GM11168 (cell line): ENCODE measurements around the gene FCN3.
"Not testable (repeated sequence)": the region's sequence is repeated elsewhere in the genome, so short reads cannot be mapped to it uniquely, and the experiment has no call there.

ENCODE experiments used
- in situ Hi-C: fragments of 300-500 bp; cut with MboI; formaldehyde crosslinking; loops from one replicate; pipeline ENCODE4 v1.12.0; 2022; ENCODE audit warnings: low sequenced_read_pairs; ENCODE audit not compliant: unreplicated experiment

Gene FCN3

GRCh38 chr1:27374362-27375086, at the start of gene FCN3:
Gene FCN3 (minus strand): TSS chr1:27374824. CDS start chr1:27374818, 6 bp downstream.
- in situ Hi-C loops: no loop called here

- in situ Hi-C loops: no loop called here
Observed at GRCh38 chr1:27423709-27424108, 49.1 kb upstream of the FCN3 start.

- in situ Hi-C loops: no loop called here
Observed at GRCh38 chr1:27418326-27419185, 43.9 kb upstream of the FCN3 start.

- in situ Hi-C loops: no loop called here
Observed at GRCh38 chr1:27417713-27418112, 43.1 kb upstream of the FCN3 start.

GRCh38 chr1:27416387-27417111, 41.9 kb upstream of the FCN3 start:
- in situ Hi-C loops: no loop called here

GRCh38 chr1:27414091-27414490, 39.5 kb upstream of the FCN3 start:
- in situ Hi-C loops: no loop called here

- in situ Hi-C loops: no loop called here
Observed at GRCh38 chr1:27413004-27413403, 38.4 kb upstream of the FCN3 start.

- in situ Hi-C loops: no loop called here
Observed at GRCh38 chr1:27412502-27412901, 37.9 kb upstream of the FCN3 start.

- in situ Hi-C loops: no loop called here
Observed at GRCh38 chr1:27410709-27411108, 36.1 kb upstream of the FCN3 start.

- in situ Hi-C loops: no loop called here
Observed at GRCh38 chr1:27409669-27410068, 35.0 kb upstream of the FCN3 start.

- in situ Hi-C loops: no loop called here
Observed at GRCh38 chr1:27408151-27408550, 33.5 kb upstream of the FCN3 start.

GRCh38 chr1:27406791-27407190, 32.2 kb upstream of the FCN3 start:
- in situ Hi-C loops: not testable (repeated sequence)

GRCh38 chr1:27406362-27406680, 31.7 kb upstream of the FCN3 start:
- in situ Hi-C loops: no loop called here

GRCh38 chr1:27405598-27406361, 31.2 kb upstream of the FCN3 start:
- in situ Hi-C loops: not testable (repeated sequence)

GRCh38 chr1:27405074-27405473, 30.4 kb upstream of the FCN3 start:
- in situ Hi-C loops: no loop called here

- in situ Hi-C loops: no loop called here
Observed at GRCh38 chr1:27403931-27404330, 29.3 kb upstream of the FCN3 start.

- in situ Hi-C loops: no loop called here
Observed at GRCh38 chr1:27403065-27403726, 28.6 kb upstream of the FCN3 start.

GRCh38 chr1:27402349-27402754, 27.7 kb upstream of the FCN3 start:
- in situ Hi-C loops: no loop called here

GRCh38 chr1:27400963-27401341, 26.3 kb upstream of the FCN3 start:
- in situ Hi-C loops: no loop called here
